Activated CD4-positive, CD25-positive, alpha-beta regulatory T cell treated with anti-CD3 and anti-CD28 coated beads, Interleukin-2, amount 50 U/mL, for 72 hours (primary cell): ENCODE measurements around the gene ELP1.

ENCODE experiments used
- DNase-seq: peaks from one replicate; pipeline ENCODE4 v3.0.0; 2021

Gene ELP1

GRCh38 chr9:108880738-108881316 lies 53.1 kb downstream of the ELP1 start:
- DNase-seq: no peak

- DNase-seq: no peak
Observed at GRCh38 chr9:108877524-108877923, 56.4 kb downstream of the ELP1 start.

- DNase-seq: no peak
Observed at GRCh38 chr9:108876425-108876824, 57.5 kb downstream of the ELP1 start.

- DNase-seq: no peak
Observed at GRCh38 chr9:108874058-108874788, 59.7 kb downstream of the ELP1 start.

- DNase-seq: no peak
Observed at GRCh38 chr9:108869092-108869725, 64.7 kb downstream of the ELP1 start.

GRCh38 chr9:108867829-108868228 lies 66.1 kb downstream of the ELP1 start:
- no peak for DNase-seq

- DNase-seq: no peak
Observed at GRCh38 chr9:108867116-108867515, 66.8 kb downstream of the ELP1 start.

GRCh38 chr9:108866001-108866420 lies 67.9 kb downstream of the ELP1 start:
- DNase-seq: no peak

GRCh38 chr9:108865037-108865436 lies 68.9 kb downstream of the ELP1 start:
- no peak for DNase-seq

- no peak for DNase-seq
Observed at GRCh38 chr9:108864446-108864845, 69.5 kb downstream of the ELP1 start.

GRCh38 chr9:108863891-108864290 lies 70.0 kb downstream of the ELP1 start:
- DNase-seq: no peak

GRCh38 chr9:108861997-108862396 lies 71.9 kb downstream of the ELP1 start, which contains the start of gene ACTL7A:
TSS of gene ACTL7A (plus strand) at chr9:108862266. CDS start at chr9:108862323, 57 bp downstream.
- no peak for DNase-seq

GRCh38 chr9:108861464-108861863 lies 72.5 kb downstream of the ELP1 start:
- no peak for DNase-seq

- DNase-seq: no peak
Observed at GRCh38 chr9:108860764-108861163, 73.2 kb downstream of the ELP1 start.

GRCh38 chr9:108860354-108860753 lies 73.6 kb downstream of the ELP1 start:
- no peak for DNase-seq

- no peak for DNase-seq
Observed at GRCh38 chr9:108859459-108860114, 74.3 kb downstream of the ELP1 start.

GRCh38 chr9:108857572-108857971 lies 76.4 kb downstream of the ELP1 start:
- DNase-seq: no peak

GRCh38 chr9:108855888-108856287 lies 78.0 kb downstream of the ELP1 start, which contains the start of gene ACTL7B:
TSS of gene ACTL7B (minus strand) at chr9:108855986. CDS start at chr9:108855930, 56 bp downstream.
- no peak for DNase-seq

- no peak for DNase-seq
Observed at GRCh38 chr9:108855529-108855886, 78.4 kb downstream of the ELP1 start.

- DNase-seq: no peak
Observed at GRCh38 chr9:108854641-108855528, 79.0 kb downstream of the ELP1 start.

GRCh38 chr9:108854094-108854493 lies 79.8 kb downstream of the ELP1 start:
- DNase-seq: no peak

GRCh38 chr9:108852079-108852478 lies 81.8 kb downstream of the ELP1 start:
- no peak for DNase-seq

- DNase-seq: no peak
Observed at GRCh38 chr9:108851138-108851537, 82.8 kb downstream of the ELP1 start.
